Measurements from ENCODE around the gene BORCS5.

DNA sequence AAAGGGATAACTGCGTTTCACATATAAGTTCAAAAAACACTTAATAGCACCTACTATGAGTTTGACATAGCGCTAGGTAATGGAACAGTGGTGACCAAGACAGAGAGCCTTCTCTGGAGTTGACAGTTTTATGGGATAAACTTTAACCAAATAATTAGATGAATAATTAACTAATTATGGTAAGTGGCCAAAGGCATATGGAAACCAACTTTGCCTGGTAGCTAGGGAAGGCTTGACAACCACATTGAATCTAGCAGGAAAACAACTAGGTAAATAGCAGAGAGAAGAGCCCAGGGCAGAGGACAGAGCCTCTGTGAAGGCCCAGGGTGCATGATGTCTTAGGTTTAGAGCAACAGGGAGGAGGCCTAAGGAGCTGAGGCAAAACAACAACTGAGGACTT is 153.7 kb downstream of the BORCS5 start:
- TF ChIP-seq, protein P1, sequence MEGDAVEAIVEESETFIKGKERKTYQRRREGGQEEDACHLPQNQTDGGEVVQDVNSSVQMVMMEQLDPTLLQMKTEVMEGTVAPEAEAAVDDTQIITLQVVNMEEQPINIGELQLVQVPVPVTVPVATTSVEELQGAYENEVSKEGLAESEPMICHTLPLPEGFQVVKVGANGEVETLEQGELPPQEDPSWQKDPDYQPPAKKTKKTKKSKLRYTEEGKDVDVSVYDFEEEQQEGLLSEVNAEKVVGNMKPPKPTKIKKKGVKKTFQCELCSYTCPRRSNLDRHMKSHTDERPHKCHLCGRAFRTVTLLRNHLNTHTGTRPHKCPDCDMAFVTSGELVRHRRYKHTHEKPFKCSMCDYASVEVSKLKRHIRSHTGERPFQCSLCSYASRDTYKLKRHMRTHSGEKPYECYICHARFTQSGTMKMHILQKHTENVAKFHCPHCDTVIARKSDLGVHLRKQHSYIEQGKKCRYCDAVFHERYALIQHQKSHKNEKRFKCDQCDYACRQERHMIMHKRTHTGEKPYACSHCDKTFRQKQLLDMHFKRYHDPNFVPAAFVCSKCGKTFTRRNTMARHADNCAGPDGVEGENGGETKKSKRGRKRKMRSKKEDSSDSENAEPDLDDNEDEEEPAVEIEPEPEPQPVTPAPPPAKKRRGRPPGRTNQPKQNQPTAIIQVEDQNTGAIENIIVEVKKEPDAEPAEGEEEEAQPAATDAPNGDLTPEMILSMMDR (IDR thresholded peaks at IDR 0.05): no peak
- no peak for TF ChIP-seq POLR2A (IDR thresholded peaks at IDR 0.05)
